ENCODE measurements around the gene KRI1.

DNA sequence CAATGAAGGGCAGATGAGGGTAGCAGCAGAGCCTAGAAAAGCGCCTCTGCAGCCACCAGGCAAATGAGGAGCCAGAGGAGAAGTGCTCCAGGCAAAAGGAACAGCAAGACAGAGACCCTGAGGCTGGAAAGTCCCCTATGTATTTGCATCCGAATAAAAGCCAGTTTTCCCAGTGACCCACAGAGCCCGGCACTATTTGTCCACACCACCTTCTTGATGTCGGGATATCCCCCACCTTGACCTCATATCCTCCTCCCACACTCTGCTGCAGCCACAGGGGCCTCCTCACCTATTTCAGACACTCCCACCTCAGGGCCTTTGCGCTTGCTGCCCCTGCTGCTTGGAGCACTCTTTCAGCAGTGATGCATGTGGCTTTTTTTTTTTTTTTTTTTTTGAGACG is 15.5 kb downstream of the KRI1 start:
- TF ChIP-seq EZH2 (IDR thresholded peaks at IDR 0.05; ENCODE audit: low read depth, low read length, severe bottlenecking): no peak
- TF ChIP-seq, protein P1, sequence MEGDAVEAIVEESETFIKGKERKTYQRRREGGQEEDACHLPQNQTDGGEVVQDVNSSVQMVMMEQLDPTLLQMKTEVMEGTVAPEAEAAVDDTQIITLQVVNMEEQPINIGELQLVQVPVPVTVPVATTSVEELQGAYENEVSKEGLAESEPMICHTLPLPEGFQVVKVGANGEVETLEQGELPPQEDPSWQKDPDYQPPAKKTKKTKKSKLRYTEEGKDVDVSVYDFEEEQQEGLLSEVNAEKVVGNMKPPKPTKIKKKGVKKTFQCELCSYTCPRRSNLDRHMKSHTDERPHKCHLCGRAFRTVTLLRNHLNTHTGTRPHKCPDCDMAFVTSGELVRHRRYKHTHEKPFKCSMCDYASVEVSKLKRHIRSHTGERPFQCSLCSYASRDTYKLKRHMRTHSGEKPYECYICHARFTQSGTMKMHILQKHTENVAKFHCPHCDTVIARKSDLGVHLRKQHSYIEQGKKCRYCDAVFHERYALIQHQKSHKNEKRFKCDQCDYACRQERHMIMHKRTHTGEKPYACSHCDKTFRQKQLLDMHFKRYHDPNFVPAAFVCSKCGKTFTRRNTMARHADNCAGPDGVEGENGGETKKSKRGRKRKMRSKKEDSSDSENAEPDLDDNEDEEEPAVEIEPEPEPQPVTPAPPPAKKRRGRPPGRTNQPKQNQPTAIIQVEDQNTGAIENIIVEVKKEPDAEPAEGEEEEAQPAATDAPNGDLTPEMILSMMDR (IDR thresholded peaks at IDR 0.05; ENCODE audit: control extremely low read depth in 1 of 3, insufficient read depth in 1 of 3, low read depth in 1 of 3, low read length in 3 of 3): no peak
- TF ChIP-seq TAF1 (IDR thresholded peaks at IDR 0.05; ENCODE audit: low read depth, low read length): no peak
- TF ChIP-seq SP1 (IDR thresholded peaks at IDR 0.05; ENCODE audit: low read depth, low read length): no peak
- no peak for TF ChIP-seq POLR2A (IDR thresholded peaks at IDR 0.05; ENCODE audit: control extremely low read depth in 1 of 2, low read depth in 2 of 2, low read length in 2 of 2)
- no peak for TF ChIP-seq CEBPB (IDR thresholded peaks at IDR 0.05; ENCODE audit: low read depth, low read length)
- TF ChIP-seq RAD21 (IDR thresholded peaks at IDR 0.05 in 1 of 2, conservative IDR thresholded peaks at IDR 0.05 in 1 of 2; ENCODE audit: low read depth in 2 of 2, low read length in 2 of 2): no peak
- TF ChIP-seq, protein P2, sequence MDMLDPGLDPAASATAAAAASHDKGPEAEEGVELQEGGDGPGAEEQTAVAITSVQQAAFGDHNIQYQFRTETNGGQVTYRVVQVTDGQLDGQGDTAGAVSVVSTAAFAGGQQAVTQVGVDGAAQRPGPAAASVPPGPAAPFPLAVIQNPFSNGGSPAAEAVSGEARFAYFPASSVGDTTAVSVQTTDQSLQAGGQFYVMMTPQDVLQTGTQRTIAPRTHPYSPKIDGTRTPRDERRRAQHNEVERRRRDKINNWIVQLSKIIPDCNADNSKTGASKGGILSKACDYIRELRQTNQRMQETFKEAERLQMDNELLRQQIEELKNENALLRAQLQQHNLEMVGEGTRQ (IDR thresholded peaks at IDR 0.05; ENCODE audit: low read length): no peak
- TF ChIP-seq SIX5 (IDR thresholded peaks at IDR 0.05; ENCODE audit: low read depth, low read length): no peak
- TF ChIP-seq NRF1 (IDR thresholded peaks at IDR 0.05; ENCODE audit: low read depth, low read length): no peak
- no peak for TF ChIP-seq HDAC6 (IDR thresholded peaks at IDR 0.05; ENCODE audit: low read depth, low read length)
- no peak for TF ChIP-seq EP300 (IDR thresholded peaks at IDR 0.05; ENCODE audit: borderline replicate concordance in 1 of 2, low read depth in 2 of 2, low read length in 2 of 2)
- no peak for TF ChIP-seq HDAC2 (IDR thresholded peaks at IDR 0.05; ENCODE audit: borderline replicate concordance in 1 of 2, low read depth in 2 of 2, low read length in 2 of 2)
